H1 (cell line): ENCODE data around the gene TCEANC2. TPM values are rescaled to one million over a fixed set of nuclear protein-coding genes. Genes with fewer than 3 reads are reported as not detected.

ENCODE experiments used
- CHD2 ChIP-seq: IDR thresholded peaks from 2 replicates; pipeline ENCODE4 v1.6.1; 2012; ENCODE audit warnings: low read length, improper control_type of control experiment
- PHF8 ChIP-seq: fragments of 200-600 bp; sonication (generic); conservative IDR thresholded peaks from 2 replicates; pipeline ENCODE4 v1.7.1; 2012; ENCODE audit warnings: low read depth, mild to moderate bottlenecking, inconsistent platforms, low read length, moderate library complexity
- SIX5 ChIP-seq: IDR thresholded peaks from 2 replicates; pipeline ENCODE4 v1.6.1; 2011; ENCODE audit warnings: mild to moderate bottlenecking, low read depth, low read length
- SUZ12 ChIP-seq: fragments of 200-600 bp; sonication (generic); IDR thresholded peaks from 2 replicates; pipeline ENCODE4 v1.6.1; 2012; ENCODE audit warnings: mild to moderate bottlenecking, inconsistent platforms, low read length, moderate library complexity, mixed read lengths
- polyA plus RNA-seq, 7 experiments: library from polyadenylated mRNA; depleted of rRNA in 3 of 7; stranded (reverse) in 5 of 7; unstranded in 2 of 7; fragments of >200 nt in 5 of 7; fragments of 200-250 nt in 2 of 7; gene quantifications; 1 replicate in 5 of 7; 2 replicates in 1 of 7; 4 replicates in 1 of 7; pipeline versions ENCODE4 v1.2.1 to v1.2.3, GENCODE V29; 2011 to 2013; ENCODE audit warnings: missing spikeins in 2 of 7, mixed read lengths in 2 of 7
- total RNA-seq: library from RNA; stranded (reverse); fragmentation: NEBNext Ultra II Directional; extraction: Animal tissue kit (Norgen Biotek cat#: 25700); gene quantifications from 2 replicates; pipeline ENCODE4 v1.2.1, GENCODE V29; 2021

The TCEANC2 gene
- total and polyA plus RNA-seq, 2 of the 8 experiments (the other 6 are each of a cell fraction or from before 2014, with no cell fraction given): 4.2 to 8.2 TPM

DNA sequence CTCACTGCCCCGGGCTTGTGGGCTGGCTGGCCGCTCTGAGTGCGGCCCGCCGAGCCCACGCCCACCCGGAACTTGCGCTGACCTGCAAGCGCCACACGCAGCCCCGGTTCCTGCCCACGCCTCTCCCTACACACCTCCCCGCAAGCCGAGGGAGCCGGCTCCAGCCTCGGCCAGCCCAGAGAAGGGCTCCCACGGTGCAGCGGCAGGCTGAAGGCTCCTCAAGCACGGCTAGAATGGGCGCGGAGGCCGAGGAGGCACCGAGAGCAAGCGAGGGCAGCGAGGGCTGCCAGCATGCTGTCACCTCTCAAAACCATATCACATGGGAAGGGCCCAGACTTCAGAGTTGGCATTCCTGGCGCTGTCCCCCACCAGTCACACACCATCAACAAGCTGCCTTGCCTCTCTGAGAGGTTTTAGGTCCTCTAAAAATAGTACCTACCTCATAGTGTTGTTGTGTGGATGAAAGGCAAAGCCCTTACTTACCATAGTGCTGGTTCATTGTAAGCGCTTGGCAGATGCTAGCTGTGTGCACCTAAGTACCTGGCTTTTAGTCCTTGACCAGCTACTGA is 48.8 kb upstream of the TCEANC2 start (continued):
- TF ChIP-seq PHF8: no peak
- TF ChIP-seq SIX5: no peak
- TF ChIP-seq SUZ12: no peak
- TF ChIP-seq CHD2: no peak
